HepG2 (cell line): ENCODE measurements around the gene TMTC2. TPM values are rescaled to one million over a fixed set of nuclear protein-coding genes. Genes with fewer than 3 reads are reported as not detected.

ENCODE experiments used
- ATAC-seq: fragments of 200-7000 bp; cut with Tn5 transposase; 3 replicates; pipeline ENCODE4 v1.9.1; 2020; ENCODE audit warnings: mild to moderate bottlenecking, moderate library complexity
- BruUV-seq: library from RNA; stranded (reverse); fragments of 400-500 nt; replicated peaks from 2 replicates; lab custom pipeline; 2021; lab: Mats Ljungman, UMichigan
- CTCF ChIA-PET: fragments of 300-600 bp; formaldehyde crosslinking; extraction: SDS; loops from one replicate; lab custom pipeline; 2021; ENCODE audit warnings: low total read pairs, inconsistent platforms, low intra/inter-chr PET ratio; lab: Yijun Ruan, JAX
- POLR2A ChIA-PET: fragments of 350-600 bp; sonication (Branson Sonifier 250); formaldehyde crosslinking; loops from one replicate; lab custom pipeline; 2020; ENCODE audit warnings: antibody characterized with exemption, inconsistent platforms; lab: Yijun Ruan, JAX
- DNase-seq: peaks from one replicate; pipeline ENCODE4 v3.0.0-alpha.2; 2015; ENCODE audit warnings: low spot score
- FAIRE-seq: peaks from 3 replicates; lab custom pipeline; 2011; peaks lifted over from hg19 to GRCh38; lab: Jason Lieb, UNC
- H2AFZ ChIP-seq: one replicate; pipeline ENCODE4 v1.6.1; 2011; ENCODE audit warnings: low read length, inconsistent platforms
- H3K27ac ChIP-seq: fragments of 300-600 bp; 3 replicates; pipeline ENCODE4 v1.8.0; 2011; ENCODE audit warnings: mixed run types, mild to moderate bottlenecking, mixed read lengths, low read length, inconsistent platforms; ENCODE audit not compliant: insufficient read depth; ENCODE audit errors: extremely low read length
- H3K27me3 ChIP-seq, 2 experiments: fragments of 200-600 bp in 1 of 2; 2 replicates in 1 of 2; 3 replicates in 1 of 2; pipeline versions ENCODE4 v1.6.0 to v1.8.0; 2011; ENCODE audit warnings: low read length in 2 of 2, mild to moderate bottlenecking in 2 of 2, moderate library complexity in 2 of 2, inconsistent platforms in 1 of 2; ENCODE audit not compliant: insufficient read depth in 2 of 2, control insufficient read depth in 1 of 2
- H3K36me3 ChIP-seq, 2 experiments: fragments of 200-600 bp in 1 of 2; replicated peaks in 1 of 2; 2 replicates in 1 of 2; 3 replicates in 1 of 2; pipeline versions ENCODE4 v1.5.1 to v1.8.0; 2011; ENCODE audit warnings: low read length in 2 of 2, inconsistent platforms in 1 of 2; ENCODE audit not compliant: insufficient read depth in 2 of 2, control insufficient read depth in 1 of 2
- H3K4me1 ChIP-seq: 2 replicates; pipeline ENCODE4 v1.5.1; 2012; ENCODE audit warnings: low read length, inconsistent platforms; ENCODE audit not compliant: insufficient read depth
- H3K4me2 ChIP-seq: 2 replicates; pipeline ENCODE4 v1.6.0; 2011; ENCODE audit warnings: low read depth, low read length, inconsistent platforms
- H3K4me3 ChIP-seq, 3 experiments: fragments of 200-600 bp in 1 of 3; sonication (generic), shearing (Covaris generic) in 1 of 3; replicated peaks in 1 of 3; 2 replicates each; pipeline ENCODE4 v1.5.1; 2011 to 2016; ENCODE audit warnings: low read length in 3 of 3, inconsistent platforms in 2 of 3, low read depth in 2 of 3, mild to moderate bottlenecking in 2 of 3, control low read depth in 1 of 3, mixed read lengths in 1 of 3; ENCODE audit not compliant: insufficient read depth in 1 of 3
- H3K79me2 ChIP-seq: one replicate; pipeline ENCODE4 v1.6.1; 2011; ENCODE audit warnings: low read length, inconsistent platforms; ENCODE audit not compliant: insufficient read depth
- H3K9ac ChIP-seq: 2 replicates; pipeline ENCODE4 v1.6.0; 2011; ENCODE audit warnings: mild to moderate bottlenecking, low read depth, low read length, inconsistent platforms; ENCODE audit not compliant: insufficient read depth
- H3K9me3 ChIP-seq: 2 replicates; pipeline ENCODE4 v1.5.1; 2012; ENCODE audit warnings: mild to moderate bottlenecking, low read length
- H4K20me1 ChIP-seq: 2 replicates; pipeline ENCODE4 v1.6.0; 2011; ENCODE audit warnings: inconsistent platforms, mild to moderate bottlenecking, low read length, moderate library complexity; ENCODE audit not compliant: insufficient read depth
- DNMT3B ChIP-seq: conservative IDR thresholded peaks from 2 replicates; pipeline ENCODE4 v1.6.1; 2016; ENCODE audit warnings: missing biosample characterization, control low read depth
- FOXA3 ChIP-seq: IDR thresholded peaks from 2 replicates; pipeline ENCODE4 v1.6.1; 2016; ENCODE audit warnings: missing genetic modification reagents, missing compliant biosample characterization
- HOXA5 ChIP-seq: sonication (generic); formaldehyde crosslinking; IDR thresholded peaks from 2 replicates; pipeline ENCODE4 v1.4.0; 2020; ENCODE audit warnings: missing genetic modification reagents
- POLR2A ChIP-seq, 2 experiments: IDR thresholded peaks; 2 replicates each; pipeline ENCODE4 v1.6.1; 2011; ENCODE audit warnings: low read depth in 2 of 2, low read length in 2 of 2, mild to moderate bottlenecking in 1 of 2, moderate library complexity in 1 of 2; ENCODE audit not compliant: insufficient read depth in 1 of 2
- REPIN1 ChIP-seq: sonication (generic); formaldehyde crosslinking; IDR thresholded peaks from 2 replicates; pipeline ENCODE4 v1.8.0; 2022; ENCODE audit warnings: missing genetic modification reagents, low read depth, mild to moderate bottlenecking, borderline replicate concordance
- ZNF253 ChIP-seq: sonication (generic); formaldehyde crosslinking; IDR thresholded peaks from 2 replicates; pipeline ENCODE4 v1.8.0; 2022; ENCODE audit warnings: mild to moderate bottlenecking, missing genetic modification reagents, borderline replicate concordance
- ZNF484 ChIP-seq: sonication (generic); formaldehyde crosslinking; IDR thresholded peaks from 2 replicates; pipeline ENCODE4 v1.5.1; 2020; ENCODE audit warnings: mild to moderate bottlenecking, low read depth, missing genetic modification reagents, borderline replicate concordance
- ZNF577 ChIP-seq: sonication (generic); formaldehyde crosslinking; IDR thresholded peaks from 2 replicates; pipeline ENCODE4 v1.4.0; 2020; ENCODE audit warnings: mild to moderate bottlenecking, low read depth, missing genetic modification reagents, borderline replicate concordance
- ZNF605 ChIP-seq: sonication (generic); formaldehyde crosslinking; IDR thresholded peaks from 2 replicates; pipeline ENCODE4 v1.8.0; 2022; ENCODE audit warnings: mild to moderate bottlenecking, missing genetic modification reagents
- WGBS: methylation state at CpG from one replicate; pipeline ENCODE4 v1.1.6; 2017; ENCODE audit warnings: low lambda C conversion rate; 5-methylcytosine and 5-hydroxymethylcytosine counted together
- in situ Hi-C: cut with HindIII; loops from 2 replicates; pipeline ENCODE4 v1.10.0; 2017; ENCODE audit warnings: low pct_unique_long_range_greater_than_20kb; ENCODE audit not compliant: extremely low pct_ligation_motif_present
- intact Hi-C: fragments of 100-400 bp; cut with micrococcal nuclease; formaldehyde crosslinking; loops from one replicate; pipeline ENCODE4 v1.10.0; 2022; ENCODE audit not compliant: unreplicated experiment
- polyA plus RNA-seq, 8 experiments: library from polyadenylated mRNA; depleted of rRNA in 3 of 8; stranded (reverse) in 7 of 8; unstranded in 1 of 8; fragments of >200 nt; fragmentation: Illumina TruSeq in 4 of 8; extraction: Trizol in 4 of 8; gene quantifications; 2 replicates each; pipeline versions ENCODE4 v1.2.1 to v1.2.3, GENCODE V29; 2011 to 2016; ENCODE audit warnings: low read depth in 4 of 8, missing spikeins in 1 of 8, mixed read lengths in 1 of 8; ENCODE audit not compliant: insufficient read depth in 1 of 8
- total RNA-seq, 5 experiments: library from RNA; depleted of rRNA; stranded (reverse); fragments of >200 nt; fragmentation: Illumina TruSeq; extraction: Trizol; gene quantifications; 2 replicates each; pipeline ENCODE4 v1.2.3, GENCODE V29; 2016; ENCODE audit warnings: low read depth in 1 of 5
- TF ChIP-seq, protein P1 (sequence below): IDR thresholded peaks from 2 replicates; pipeline ENCODE4 v1.6.1; 2016; ENCODE audit warnings: missing compliant biosample characterization, missing genetic modification reagents, borderline replicate concordance
- TF ChIP-seq, protein P2 (sequence below): sonication (generic); formaldehyde crosslinking; IDR thresholded peaks from 2 replicates; pipeline ENCODE4 v1.8.0; 2022; ENCODE audit warnings: mild to moderate bottlenecking, missing genetic modification reagents, moderate library complexity
- TF ChIP-seq, protein P3 (sequence below): IDR thresholded peaks from 2 replicates; pipeline ENCODE4 v1.6.1; 2016
- TF ChIP-seq, protein P4 (sequence below): sonication (generic); formaldehyde crosslinking; IDR thresholded peaks from 2 replicates; pipeline ENCODE4 v1.5.0; 2020; ENCODE audit warnings: mild to moderate bottlenecking, missing genetic modification reagents, moderate library complexity
- TF ChIP-seq, protein P5 (sequence below): sonication (generic); formaldehyde crosslinking; IDR thresholded peaks from 2 replicates; pipeline ENCODE4 v1.8.0; 2022; ENCODE audit warnings: missing genetic modification reagents, mild to moderate bottlenecking, borderline replicate concordance
- TF ChIP-seq, protein P6 (sequence below): sonication (generic); formaldehyde crosslinking; IDR thresholded peaks from 2 replicates; pipeline ENCODE4 v1.4.0; 2020; ENCODE audit warnings: missing genetic modification reagents, mild to moderate bottlenecking, borderline replicate concordance

The TMTC2 gene
- total and polyA plus RNA-seq, 2 of the 13 experiments (the other 11 are each of a cell fraction or from before 2014, with no cell fraction given), result 0.55 to 0.63 TPM

DNA sequence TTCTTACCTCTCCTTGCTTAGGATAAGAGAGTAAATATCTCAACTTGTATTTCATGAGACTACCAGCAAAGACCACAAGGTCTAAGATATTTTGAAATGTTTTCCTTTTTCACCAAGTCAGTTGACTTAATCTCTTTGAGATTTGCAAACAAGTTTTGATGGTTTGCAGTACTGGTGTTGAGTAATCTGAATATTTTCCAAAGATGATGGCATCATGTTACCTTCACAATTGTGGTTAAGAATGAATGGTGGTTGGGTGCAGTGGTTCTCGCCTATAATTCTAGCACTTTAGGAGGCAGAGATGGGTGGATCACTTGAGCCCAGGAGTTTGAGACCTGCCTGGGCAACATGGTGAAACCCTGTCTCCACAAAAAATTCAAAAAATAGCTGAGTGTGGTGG lies 225.7 kb downstream of the TMTC2 start (continued):
- TF ChIP-seq ZNF253 (CRISPR knock-in tag) (no peak), POLR2A (IDR thresholded peaks at IDR 0.05; ENCODE audit: insufficient read depth in 1 of 2, low read depth in 2 of 2, low read length in 2 of 2) (no peak), FOXA3 (CRISPR knock-in tag) (no peak)
- TF ChIP-seq, protein P1, sequence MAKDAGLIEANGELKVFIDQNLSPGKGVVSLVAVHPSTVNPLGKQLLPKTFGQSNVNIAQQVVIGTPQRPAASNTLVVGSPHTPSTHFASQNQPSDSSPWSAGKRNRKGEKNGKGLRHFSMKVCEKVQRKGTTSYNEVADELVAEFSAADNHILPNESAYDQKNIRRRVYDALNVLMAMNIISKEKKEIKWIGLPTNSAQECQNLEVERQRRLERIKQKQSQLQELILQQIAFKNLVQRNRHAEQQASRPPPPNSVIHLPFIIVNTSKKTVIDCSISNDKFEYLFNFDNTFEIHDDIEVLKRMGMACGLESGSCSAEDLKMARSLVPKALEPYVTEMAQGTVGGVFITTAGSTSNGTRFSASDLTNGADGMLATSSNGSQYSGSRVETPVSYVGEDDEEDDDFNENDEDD (CRISPR knock-in tag), result no peak

DNA sequence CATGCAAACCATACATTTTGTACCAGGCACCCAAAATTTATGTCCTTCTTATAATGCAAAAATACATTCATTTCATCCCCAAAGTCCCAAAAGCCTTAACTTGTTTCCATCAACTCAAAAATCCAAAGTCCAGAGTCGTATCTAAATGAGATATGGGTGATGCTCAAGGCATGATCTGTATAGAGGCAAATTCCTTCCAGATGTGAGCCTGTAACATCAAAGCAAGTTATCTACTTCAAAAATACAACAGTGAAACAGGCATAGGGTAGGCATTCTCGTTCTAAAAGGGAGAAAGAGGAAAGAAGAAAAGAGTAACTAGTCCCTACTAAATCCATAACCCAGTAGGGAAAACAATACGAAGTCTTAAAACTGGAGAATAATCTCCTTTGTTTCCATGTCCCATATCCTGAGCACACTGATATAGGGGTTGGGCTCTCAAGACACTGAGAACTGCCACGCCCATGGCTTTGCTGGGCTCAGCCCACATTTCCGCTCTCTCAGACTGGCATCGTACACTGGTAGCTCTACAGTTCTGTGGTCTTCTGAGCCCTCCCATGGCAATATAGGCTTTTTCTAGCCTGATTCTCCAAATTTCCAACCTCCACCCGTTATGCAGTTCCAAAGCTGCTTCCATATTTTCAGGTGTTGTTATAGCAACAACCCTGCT lies 232.8 kb downstream of the TMTC2 start:
- H3K4me1 ChIP-seq, result no peaks in the 10 kb centered on the region
- H4K20me1 ChIP-seq, result no peaks in the 10 kb centered on the region
- H3K27ac ChIP-seq, result no peak overlapping the region
- intact Hi-C loops, result no loop called here
- FAIRE-seq (no peak), ATAC-seq (no peak), DNase-seq (no peak)
- ChIA-PET POLR2A (no interaction called here), CTCF (no interaction called here)
- no peaks in the 10 kb centered on the region for H3K27me3 ChIP-seq
- H3K9me3 ChIP-seq, result no peaks in the 10 kb centered on the region
- in situ Hi-C loops, result no loop called here
- no peak overlapping the region for H3K9ac ChIP-seq
- 18% methylated on average over 6 of the region's 7 CpGs for WGBS
- no peak overlapping the region for H3K4me2 ChIP-seq
- H2AFZ ChIP-seq, result no peak overlapping the region
- BruUV-seq, result no TSS peak
- TF ChIP-seq, protein P2, sequence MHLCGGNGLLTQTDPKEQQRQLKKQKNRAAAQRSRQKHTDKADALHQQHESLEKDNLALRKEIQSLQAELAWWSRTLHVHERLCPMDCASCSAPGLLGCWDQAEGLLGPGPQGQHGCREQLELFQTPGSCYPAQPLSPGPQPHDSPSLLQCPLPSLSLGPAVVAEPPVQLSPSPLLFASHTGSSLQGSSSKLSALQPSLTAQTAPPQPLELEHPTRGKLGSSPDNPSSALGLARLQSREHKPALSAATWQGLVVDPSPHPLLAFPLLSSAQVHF (CRISPR knock-in tag), result no peak
- TF ChIP-seq, protein P3, sequence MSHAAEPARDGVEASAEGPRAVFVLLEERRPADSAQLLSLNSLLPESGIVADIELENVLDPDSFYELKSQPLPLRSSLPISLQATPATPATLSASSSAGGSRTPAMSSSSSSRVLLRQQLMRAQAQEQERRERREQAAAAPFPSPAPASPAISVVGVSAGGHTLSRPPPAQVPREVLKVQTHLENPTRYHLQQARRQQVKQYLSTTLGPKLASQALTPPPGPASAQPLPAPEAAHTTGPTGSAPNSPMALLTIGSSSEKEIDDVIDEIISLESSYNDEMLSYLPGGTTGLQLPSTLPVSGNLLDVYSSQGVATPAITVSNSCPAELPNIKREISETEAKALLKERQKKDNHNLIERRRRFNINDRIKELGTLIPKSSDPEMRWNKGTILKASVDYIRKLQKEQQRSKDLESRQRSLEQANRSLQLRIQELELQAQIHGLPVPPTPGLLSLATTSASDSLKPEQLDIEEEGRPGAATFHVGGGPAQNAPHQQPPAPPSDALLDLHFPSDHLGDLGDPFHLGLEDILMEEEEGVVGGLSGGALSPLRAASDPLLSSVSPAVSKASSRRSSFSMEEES (CRISPR knock-in tag), result no peak
- TF ChIP-seq ZNF484, result no peak
- no peak for TF ChIP-seq HOXA5 (CRISPR knock-in tag)
- TF ChIP-seq, protein P4, sequence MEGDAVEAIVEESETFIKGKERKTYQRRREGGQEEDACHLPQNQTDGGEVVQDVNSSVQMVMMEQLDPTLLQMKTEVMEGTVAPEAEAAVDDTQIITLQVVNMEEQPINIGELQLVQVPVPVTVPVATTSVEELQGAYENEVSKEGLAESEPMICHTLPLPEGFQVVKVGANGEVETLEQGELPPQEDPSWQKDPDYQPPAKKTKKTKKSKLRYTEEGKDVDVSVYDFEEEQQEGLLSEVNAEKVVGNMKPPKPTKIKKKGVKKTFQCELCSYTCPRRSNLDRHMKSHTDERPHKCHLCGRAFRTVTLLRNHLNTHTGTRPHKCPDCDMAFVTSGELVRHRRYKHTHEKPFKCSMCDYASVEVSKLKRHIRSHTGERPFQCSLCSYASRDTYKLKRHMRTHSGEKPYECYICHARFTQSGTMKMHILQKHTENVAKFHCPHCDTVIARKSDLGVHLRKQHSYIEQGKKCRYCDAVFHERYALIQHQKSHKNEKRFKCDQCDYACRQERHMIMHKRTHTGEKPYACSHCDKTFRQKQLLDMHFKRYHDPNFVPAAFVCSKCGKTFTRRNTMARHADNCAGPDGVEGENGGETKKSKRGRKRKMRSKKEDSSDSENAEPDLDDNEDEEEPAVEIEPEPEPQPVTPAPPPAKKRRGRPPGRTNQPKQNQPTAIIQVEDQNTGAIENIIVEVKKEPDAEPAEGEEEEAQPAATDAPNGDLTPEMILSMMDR (CRISPR knock-in tag), result no peak
- no peak for TF ChIP-seq REPIN1 (CRISPR knock-in tag)
- TF ChIP-seq ZNF577 (CRISPR knock-in tag), result no peak
- no peak for TF ChIP-seq DNMT3B (CRISPR knock-in tag)
- TF ChIP-seq ZNF605 (CRISPR knock-in tag), result no peak
- TF ChIP-seq, protein P5, sequence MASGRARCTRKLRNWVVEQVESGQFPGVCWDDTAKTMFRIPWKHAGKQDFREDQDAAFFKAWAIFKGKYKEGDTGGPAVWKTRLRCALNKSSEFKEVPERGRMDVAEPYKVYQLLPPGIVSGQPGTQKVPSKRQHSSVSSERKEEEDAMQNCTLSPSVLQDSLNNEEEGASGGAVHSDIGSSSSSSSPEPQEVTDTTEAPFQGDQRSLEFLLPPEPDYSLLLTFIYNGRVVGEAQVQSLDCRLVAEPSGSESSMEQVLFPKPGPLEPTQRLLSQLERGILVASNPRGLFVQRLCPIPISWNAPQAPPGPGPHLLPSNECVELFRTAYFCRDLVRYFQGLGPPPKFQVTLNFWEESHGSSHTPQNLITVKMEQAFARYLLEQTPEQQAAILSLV (CRISPR knock-in tag), result no peak
- TF ChIP-seq, protein P6, sequence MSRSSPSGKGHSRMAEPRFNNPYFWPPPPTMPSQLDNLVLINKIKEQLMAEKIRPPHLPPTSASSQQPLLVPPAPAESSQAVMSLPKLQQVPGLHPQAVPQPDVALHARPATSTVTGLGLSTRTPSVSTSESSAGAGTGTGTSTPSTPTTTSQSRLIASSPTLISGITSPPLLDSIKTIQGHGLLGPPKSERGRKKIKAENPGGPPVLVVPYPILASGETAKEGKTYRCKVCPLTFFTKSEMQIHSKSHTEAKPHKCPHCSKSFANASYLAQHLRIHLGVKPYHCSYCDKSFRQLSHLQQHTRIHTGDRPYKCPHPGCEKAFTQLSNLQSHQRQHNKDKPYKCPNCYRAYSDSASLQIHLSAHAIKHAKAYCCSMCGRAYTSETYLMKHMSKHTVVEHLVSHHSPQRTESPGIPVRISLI, result no peak
- H3K4me3 ChIP-seq, result no peak overlapping the region
- no peaks in the 10 kb centered on the region for H3K79me2 ChIP-seq
- H3K36me3 ChIP-seq, result no peaks in the 10 kb centered on the region
